Retina (tissue), 1 donor: ENCODE measurements around the gene NUAK1.
A peak's percentile ranks its signal among the peaks of the same experiment; 100 is the strongest.

Experiments used
- DNase-seq: peaks from one replicate; pipeline ENCODE4 v3.0.0-alpha.2; 2016

NUAK1 gene

GRCh38 chr12:106051853-106052531 lies 86.8 kb downstream of the NUAK1 start:
- DNase-seq = no peak

GRCh38 chr12:106049546-106049945 lies 89.2 kb downstream of the NUAK1 start:
- DNase-seq = no peak

GRCh38 chr12:106049105-106049504 lies 89.6 kb downstream of the NUAK1 start:
- DNase-seq = no peak

GRCh38 chr12:106048676-106049075 lies 90.1 kb downstream of the NUAK1 start:
- DNase-seq = no peak

GRCh38 chr12:106048016-106048415 lies 90.7 kb downstream of the NUAK1 start:
- no peak for DNase-seq

GRCh38 chr12:106046947-106047346 lies 91.8 kb downstream of the NUAK1 start:
- no peak for DNase-seq

- DNase-seq = no peak
Observed at GRCh38 chr12:106046301-106046846, 92.4 kb downstream of the NUAK1 start.

GRCh38 chr12:106045251-106045674 lies 93.5 kb downstream of the NUAK1 start:
- DNase-seq = no peak

GRCh38 chr12:106044773-106045172 lies 94.0 kb downstream of the NUAK1 start:
- peak; percentile 32 for DNase-seq

- DNase-seq = no peak
Observed at GRCh38 chr12:106042037-106042436, 96.7 kb downstream of the NUAK1 start.

- DNase-seq = no peak
Observed at GRCh38 chr12:106040521-106040920, 98.2 kb downstream of the NUAK1 start.

- DNase-seq = no peak
Observed at GRCh38 chr12:106039646-106040404, 98.9 kb downstream of the NUAK1 start.

GRCh38 chr12:106039242-106039641 lies 99.5 kb downstream of the NUAK1 start:
- no peak for DNase-seq

GRCh38 chr12:106037524-106038298 lies 101.0 kb downstream of the NUAK1 start:
- DNase-seq = no peak

GRCh38 chr12:106035421-106035820 lies 103.3 kb downstream of the NUAK1 start:
- DNase-seq = no peak

GRCh38 chr12:106034316-106034715 lies 104.4 kb downstream of the NUAK1 start:
- no peak for DNase-seq

GRCh38 chr12:106033161-106033675 lies 105.5 kb downstream of the NUAK1 start:
- no peak for DNase-seq

- no peak for DNase-seq
Observed at GRCh38 chr12:106032623-106032925, 106.2 kb downstream of the NUAK1 start.

GRCh38 chr12:106031761-106032622 lies 106.8 kb downstream of the NUAK1 start:
- DNase-seq = no peak

- no peak for DNase-seq
Observed at GRCh38 chr12:106030210-106031071, 108.3 kb downstream of the NUAK1 start.

GRCh38 chr12:106029532-106029931 lies 109.2 kb downstream of the NUAK1 start:
- DNase-seq = no peak
